Measurements from ENCODE around the gene ENPP3.

DNA sequence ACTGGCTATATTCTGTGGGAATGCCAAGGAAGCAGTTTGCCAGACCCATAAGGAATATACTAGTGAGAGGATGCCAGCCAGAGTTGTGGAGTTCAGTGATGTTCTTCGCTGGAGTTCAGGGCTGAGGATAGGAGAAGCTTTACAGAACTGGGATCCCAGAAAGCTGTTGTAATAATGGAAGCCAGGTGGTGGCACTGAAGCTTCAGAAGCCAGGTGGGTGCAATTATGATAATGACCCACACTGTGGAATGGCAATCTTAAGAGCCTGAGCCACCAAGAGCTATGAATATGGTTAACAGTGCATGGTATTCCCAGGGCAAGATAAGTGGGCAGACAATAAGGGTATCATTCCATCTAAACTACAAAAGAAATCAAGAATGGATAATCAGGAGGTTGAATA lies 145.7 kb downstream of the ENPP3 start:
- TF ChIP-seq, protein P1, sequence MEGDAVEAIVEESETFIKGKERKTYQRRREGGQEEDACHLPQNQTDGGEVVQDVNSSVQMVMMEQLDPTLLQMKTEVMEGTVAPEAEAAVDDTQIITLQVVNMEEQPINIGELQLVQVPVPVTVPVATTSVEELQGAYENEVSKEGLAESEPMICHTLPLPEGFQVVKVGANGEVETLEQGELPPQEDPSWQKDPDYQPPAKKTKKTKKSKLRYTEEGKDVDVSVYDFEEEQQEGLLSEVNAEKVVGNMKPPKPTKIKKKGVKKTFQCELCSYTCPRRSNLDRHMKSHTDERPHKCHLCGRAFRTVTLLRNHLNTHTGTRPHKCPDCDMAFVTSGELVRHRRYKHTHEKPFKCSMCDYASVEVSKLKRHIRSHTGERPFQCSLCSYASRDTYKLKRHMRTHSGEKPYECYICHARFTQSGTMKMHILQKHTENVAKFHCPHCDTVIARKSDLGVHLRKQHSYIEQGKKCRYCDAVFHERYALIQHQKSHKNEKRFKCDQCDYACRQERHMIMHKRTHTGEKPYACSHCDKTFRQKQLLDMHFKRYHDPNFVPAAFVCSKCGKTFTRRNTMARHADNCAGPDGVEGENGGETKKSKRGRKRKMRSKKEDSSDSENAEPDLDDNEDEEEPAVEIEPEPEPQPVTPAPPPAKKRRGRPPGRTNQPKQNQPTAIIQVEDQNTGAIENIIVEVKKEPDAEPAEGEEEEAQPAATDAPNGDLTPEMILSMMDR (IDR thresholded peaks at IDR 0.05): no peak
- TF ChIP-seq POLR2A (IDR thresholded peaks at IDR 0.05): no peak
